SK-N-SH treated with all-trans-retinoic acid at 6 μM for 48 hours (cell line): ENCODE results near the gene OR5T3.
"Not testable (repeated sequence)": the region's sequence is repeated elsewhere in the genome, so short reads cannot be mapped to it uniquely, and the experiment has no call there.

Experiments used
- ATAC-seq: fragments of 200-7000 bp; cut with Tn5 transposase; 3 replicates; pipeline ENCODE4 v1.9.1; 2020; ENCODE audit warnings: mild to moderate bottlenecking, moderate library complexity
- ARNTL ChIP-seq: fragments of 450-650 bp; formaldehyde crosslinking; IDR thresholded peaks from 2 replicates; pipeline ENCODE4 v1.5.0; 2020; ENCODE audit warnings: low read depth, mild to moderate bottlenecking, moderate library complexity, borderline replicate concordance
- BACH2 ChIP-seq: fragments of 250-450 bp; sonication (Bioruptor Pico); IDR thresholded peaks from 2 replicates; pipeline ENCODE4 v1.9.0; 2021; ENCODE audit warnings: mild to moderate bottlenecking, borderline replicate concordance
- CSDC2 ChIP-seq: fragments of 250-450 bp; sonication (Bioruptor Pico); IDR thresholded peaks from 2 replicates; pipeline ENCODE4 v1.5.0; 2020; ENCODE audit warnings: mild to moderate bottlenecking, moderate library complexity
- CSRNP3 ChIP-seq: fragments of 250-450 bp; sonication (Bioruptor Pico); IDR thresholded peaks from 2 replicates; pipeline ENCODE4 v1.5.1; 2021; ENCODE audit warnings: mild to moderate bottlenecking, moderate library complexity
- ESRRG ChIP-seq: fragments of 250-450 bp; sonication (Bioruptor Pico); IDR thresholded peaks from 2 replicates; pipeline ENCODE4 v1.6.1; 2021; ENCODE audit warnings: mild to moderate bottlenecking
- GLIS3 ChIP-seq: fragments of 250-450 bp; sonication (Bioruptor Pico); IDR thresholded peaks from 2 replicates; pipeline ENCODE4 v1.5.0; 2020; ENCODE audit warnings: mild to moderate bottlenecking, moderate library complexity
- ISL1 ChIP-seq: fragments of 250-450 bp; sonication (Bioruptor Pico); IDR thresholded peaks from 2 replicates; pipeline ENCODE4 v2.1.2; 2022; ENCODE audit warnings: mild to moderate bottlenecking, moderate library complexity
- OSR1 ChIP-seq: fragments of 250-450 bp; sonication (Bioruptor Pico); IDR thresholded peaks from 2 replicates; pipeline ENCODE4 v1.8.0; 2022; ENCODE audit warnings: moderate library complexity, mild to moderate bottlenecking, inconsistent platforms
- PATZ1 ChIP-seq: fragments of 250-450 bp; sonication (Bioruptor Pico); IDR thresholded peaks from 2 replicates; pipeline ENCODE4 v1.8.0; 2020; ENCODE audit warnings: mild to moderate bottlenecking, moderate library complexity, borderline replicate concordance
- POU6F1 ChIP-seq: fragments of 250-450 bp; sonication (Bioruptor Pico); IDR thresholded peaks from 2 replicates; pipeline ENCODE4 v1.8.0; 2021; ENCODE audit warnings: low read depth, mild to moderate bottlenecking, moderate library complexity, borderline replicate concordance
- PPARA ChIP-seq: fragments of 250-450 bp; sonication (Bioruptor Pico); IDR thresholded peaks from 2 replicates; pipeline ENCODE4 v1.5.0; 2020; ENCODE audit warnings: mild to moderate bottlenecking, borderline replicate concordance
- RARB ChIP-seq: fragments of 250-450 bp; sonication (Bioruptor Pico); IDR thresholded peaks from 2 replicates; pipeline ENCODE4 v1.8.0; 2021; ENCODE audit warnings: mild to moderate bottlenecking, moderate library complexity
- SNAI2 ChIP-seq: fragments of 250-450 bp; sonication (Bioruptor Pico); IDR thresholded peaks from 2 replicates; pipeline ENCODE4 v1.5.0; 2020; ENCODE audit warnings: mild to moderate bottlenecking, moderate library complexity
- TCF4 ChIP-seq: fragments of 250-450 bp; sonication (Bioruptor Pico); IDR thresholded peaks from 2 replicates; pipeline ENCODE4 v1.8.0; 2021; ENCODE audit warnings: mild to moderate bottlenecking, moderate library complexity, borderline replicate concordance
- TOX ChIP-seq: fragments of 250-450 bp; sonication (Bioruptor Pico); IDR thresholded peaks from 2 replicates; pipeline ENCODE4 v1.8.0; 2021; ENCODE audit warnings: mild to moderate bottlenecking, moderate library complexity, borderline replicate concordance
- ZC3H10 ChIP-seq: fragments of 250-450 bp; sonication (Bioruptor Pico); IDR thresholded peaks from 2 replicates; pipeline ENCODE4 v1.5.1; 2021; ENCODE audit warnings: mild to moderate bottlenecking, moderate library complexity
- ZFP3 ChIP-seq: fragments of 250-450 bp; sonication (Bioruptor Pico); IDR thresholded peaks from 2 replicates; pipeline ENCODE4 v1.5.0; 2020; ENCODE audit warnings: mild to moderate bottlenecking, moderate library complexity
- ZFP30 ChIP-seq: fragments of 450-650 bp; formaldehyde crosslinking; IDR thresholded peaks from 2 replicates; pipeline ENCODE4 v1.5.0; 2022; ENCODE audit warnings: mild to moderate bottlenecking, moderate library complexity
- ZNF565 ChIP-seq: fragments of 450-650 bp; formaldehyde crosslinking; conservative IDR thresholded peaks from 2 replicates; pipeline ENCODE4 v1.5.0; 2020; ENCODE audit warnings: low read depth, mild to moderate bottlenecking, moderate library complexity
- ZNF70 ChIP-seq: fragments of 450-650 bp; formaldehyde crosslinking; IDR thresholded peaks from 2 replicates; pipeline ENCODE4 v1.5.0; 2020; ENCODE audit warnings: mild to moderate bottlenecking, moderate library complexity
- ZNF8 ChIP-seq: fragments of 450-650 bp; formaldehyde crosslinking; IDR thresholded peaks from 2 replicates; pipeline ENCODE4 v1.5.0; 2020; ENCODE audit warnings: mild to moderate bottlenecking, moderate library complexity
- TF ChIP-seq, protein P1 (sequence below): fragments of 250-450 bp; sonication (Bioruptor Pico); IDR thresholded peaks from 2 replicates; pipeline ENCODE4 v1.5.1; 2020; ENCODE audit warnings: low read depth, mild to moderate bottlenecking, moderate library complexity

The OR5T3 gene

GRCh38 chr11:56251954-56252353 is at the start of gene OR5T3:
OR5T3 (plus strand) TSS chr11:56252254; CDS start chr11:56252254, 0 bp downstream.
- TF ChIP-seq ZNF70 (CRISPR knock-in tag) (no peak), ISL1 (CRISPR knock-in tag) (no peak), RARB (CRISPR knock-in tag) (no peak), TCF4 (CRISPR knock-in tag) (no peak), SNAI2 (CRISPR knock-in tag) (no peak), OSR1 (CRISPR knock-in tag) (no peak), TOX (CRISPR knock-in tag) (no peak), BACH2 (CRISPR knock-in tag) (no peak), ZNF565 (no peak), ZFP3 (CRISPR knock-in tag) (no peak), CSRNP3 (CRISPR knock-in tag) (no peak), CSDC2 (CRISPR knock-in tag) (no peak), ZC3H10 (CRISPR knock-in tag) (no peak), PPARA (no peak), PATZ1 (CRISPR knock-in tag) (no peak), GLIS3 (no peak)
- TF ChIP-seq, protein P1, sequence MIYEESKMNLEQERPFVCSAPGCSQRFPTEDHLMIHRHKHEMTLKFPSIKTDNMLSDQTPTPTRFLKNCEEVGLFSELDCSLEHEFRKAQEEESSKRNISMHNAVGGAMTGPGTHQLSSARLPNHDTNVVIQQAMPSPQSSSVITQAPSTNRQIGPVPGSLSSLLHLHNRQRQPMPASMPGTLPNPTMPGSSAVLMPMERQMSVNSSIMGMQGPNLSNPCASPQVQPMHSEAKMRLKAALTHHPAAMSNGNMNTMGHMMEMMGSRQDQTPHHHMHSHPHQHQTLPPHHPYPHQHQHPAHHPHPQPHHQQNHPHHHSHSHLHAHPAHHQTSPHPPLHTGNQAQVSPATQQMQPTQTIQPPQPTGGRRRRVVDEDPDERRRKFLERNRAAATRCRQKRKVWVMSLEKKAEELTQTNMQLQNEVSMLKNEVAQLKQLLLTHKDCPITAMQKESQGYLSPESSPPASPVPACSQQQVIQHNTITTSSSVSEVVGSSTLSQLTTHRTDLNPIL (CRISPR knock-in tag), result no peak
- ATAC-seq, result no peak

DNA sequence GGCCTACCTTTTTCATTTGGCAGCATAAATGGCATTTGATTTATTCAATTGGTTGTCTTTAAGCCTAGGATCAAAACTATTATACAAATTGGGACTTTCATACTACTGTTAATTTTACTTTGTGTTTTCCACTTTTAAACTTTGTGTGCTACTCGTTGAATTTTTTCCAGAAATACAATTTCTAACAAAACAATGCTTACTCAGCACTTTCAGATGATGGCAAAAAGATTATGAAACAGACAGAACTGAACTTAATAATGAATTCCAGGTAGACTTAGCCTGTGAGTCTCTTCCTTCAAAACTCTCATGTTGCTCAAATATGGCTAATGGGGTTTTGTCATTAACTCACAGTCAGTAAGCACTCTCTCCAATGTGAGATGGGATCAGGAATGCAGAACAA is 44.3 kb upstream of the OR5T3 start:
- no peak for TF ChIP-seq CSRNP3 (CRISPR knock-in tag)
- TF ChIP-seq POU6F1 (CRISPR knock-in tag), result no peak
- no peak for TF ChIP-seq ISL1 (CRISPR knock-in tag)
- no peak for TF ChIP-seq SNAI2 (CRISPR knock-in tag)

GRCh38 chr11:56214537-56214936 is 37.5 kb upstream of the OR5T3 start:
- ATAC-seq, result no peak
- TF ChIP-seq ESRRG, result no peak
- TF ChIP-seq TCF4 (CRISPR knock-in tag), result no peak
- TF ChIP-seq ZFP30 (CRISPR knock-in tag), result no peak
- no peak for TF ChIP-seq BACH2 (CRISPR knock-in tag)
- no peak for TF ChIP-seq OSR1 (CRISPR knock-in tag)
- TF ChIP-seq ISL1 (CRISPR knock-in tag), result no peak
- TF ChIP-seq POU6F1 (CRISPR knock-in tag), result no peak
- TF ChIP-seq CSDC2 (CRISPR knock-in tag), result no peak
- TF ChIP-seq ARNTL (CRISPR knock-in tag), result no peak
- no peak for TF ChIP-seq PATZ1 (CRISPR knock-in tag)
- no peak for TF ChIP-seq CSRNP3 (CRISPR knock-in tag)
- TF ChIP-seq ZNF8 (CRISPR knock-in tag), result no peak

More for the DNA sequence above, 44.3 kb upstream of the OR5T3 start:
- ATAC-seq, result no peak

DNA sequence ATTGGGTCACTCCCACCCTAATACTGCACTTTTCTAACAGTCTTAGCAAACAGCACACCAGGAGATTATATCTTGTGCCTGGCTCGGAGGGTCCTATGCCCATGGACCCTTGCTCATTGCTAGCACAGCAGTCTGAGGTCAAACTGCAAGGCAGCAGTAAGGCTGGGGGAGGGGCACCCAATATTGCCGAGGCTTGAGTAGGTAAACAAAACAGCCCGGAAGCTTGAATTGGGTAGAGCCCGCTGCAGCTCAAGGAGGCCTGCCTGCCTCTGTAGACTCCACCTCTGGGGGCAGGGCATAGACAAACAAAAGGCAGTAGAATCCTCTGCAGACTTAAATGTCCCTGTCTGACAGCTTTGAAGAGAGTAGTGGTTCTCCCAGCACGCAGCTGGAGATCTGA is 32.3 kb upstream of the OR5T3 start:
- ATAC-seq, result not testable (repeated sequence)
